GM18909 (cell line): Measurements from ENCODE around the gene ARSA.
"Not testable (repeated sequence)": the region's sequence is repeated elsewhere in the genome, so short reads cannot be mapped to it uniquely, and the experiment has no call there.

Experiments used
- ATAC-seq: cut with Tn5 transposase; IDR thresholded peaks from one replicate; pipeline ENCODE4 v1.9.1; 2021; ENCODE audit warnings: mild to moderate bottlenecking; ENCODE audit not compliant: unreplicated experiment, poor library complexity

Gene ARSA

DNA sequence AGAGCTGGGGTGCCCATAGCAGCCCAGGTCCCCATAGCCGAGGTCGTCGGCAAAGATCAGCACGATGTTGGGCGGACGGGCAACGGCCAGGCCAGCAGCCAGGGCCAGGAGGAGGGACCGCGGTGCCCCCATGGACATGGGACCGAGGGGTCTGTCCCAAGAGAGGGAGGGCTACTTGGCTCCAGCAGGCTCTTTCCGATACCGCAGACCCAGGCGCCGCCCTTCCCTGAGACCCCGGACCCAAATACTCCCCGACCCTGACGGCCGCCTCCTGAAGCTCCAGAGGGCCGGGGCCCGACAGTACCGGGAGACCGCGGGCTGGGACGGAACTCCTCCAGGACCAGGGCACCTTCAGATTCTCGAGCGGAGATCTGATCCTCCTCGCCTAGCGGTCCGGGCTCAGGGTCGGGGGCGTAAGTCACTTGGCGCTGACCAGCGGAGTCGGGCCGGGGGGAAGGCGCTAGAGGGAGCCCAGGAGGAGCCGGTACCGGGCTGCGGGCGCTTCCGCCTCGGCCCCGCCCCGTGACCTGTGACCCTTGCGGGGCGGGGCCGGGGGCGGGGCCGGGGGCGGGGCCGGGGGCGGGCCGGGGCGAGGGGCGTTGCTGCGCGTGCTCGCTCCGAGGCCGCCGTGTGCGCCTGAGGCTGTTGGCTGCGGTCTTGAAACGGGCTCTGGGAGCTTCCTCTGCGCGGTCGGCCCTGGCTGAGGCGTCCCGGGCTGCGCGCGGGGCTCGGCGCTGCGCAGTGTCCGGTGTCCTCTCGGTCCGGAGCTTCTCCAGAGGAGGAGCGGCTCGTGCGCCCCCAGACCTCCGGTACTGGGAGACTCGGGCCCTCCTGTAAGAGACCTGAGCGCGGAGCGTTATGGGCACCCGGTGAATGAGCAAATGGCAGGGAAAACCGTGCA is at the start of gene ARSA:
Gene ARSA, minus strand, starts transcription at position 511 of the 901 bp plus-strand sequence. Its CDS starts 373 bp downstream, at position 138.
- ATAC-seq: peak; percentile 60

DNA sequence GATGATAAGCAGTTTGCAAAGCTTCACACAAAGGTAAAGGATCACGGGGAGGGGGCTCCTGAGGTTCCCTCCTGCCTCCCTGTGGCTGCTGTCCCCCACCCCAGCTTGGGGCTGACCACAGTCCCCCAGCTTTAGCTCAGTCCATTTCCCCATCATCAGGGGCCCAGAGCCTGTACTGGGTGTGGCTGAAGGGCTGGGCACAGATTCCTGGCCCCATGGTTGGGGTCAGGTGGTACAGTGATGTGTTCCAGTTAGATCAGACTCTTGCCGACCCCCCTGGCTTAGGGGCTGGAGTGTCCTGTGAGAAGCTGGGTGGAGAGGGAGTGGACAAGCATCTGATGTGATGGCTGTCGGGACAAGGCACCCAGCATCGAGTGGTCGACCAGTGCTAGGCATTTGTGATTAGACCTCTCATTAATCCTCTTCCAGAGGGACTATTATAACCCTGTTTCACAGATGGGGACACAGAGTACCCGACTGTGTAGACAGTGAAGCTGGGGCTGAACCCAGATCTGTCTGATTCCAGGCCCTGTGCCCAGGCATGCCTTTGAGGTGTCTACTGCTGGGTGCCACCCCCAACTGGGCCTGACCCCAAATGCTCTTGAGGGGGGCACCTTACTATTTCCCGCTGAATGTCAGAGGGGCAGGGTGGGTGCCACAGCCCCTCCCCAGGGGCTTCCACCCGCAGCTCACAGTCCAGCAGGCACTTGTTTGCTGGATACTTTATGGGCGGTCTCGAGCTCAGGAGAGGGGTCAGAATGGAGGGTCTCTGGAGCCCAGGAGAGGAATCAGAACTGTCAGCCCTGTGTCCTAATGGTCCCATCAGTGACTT is 48.9 kb upstream of the ARSA start:
- ATAC-seq: no peak

DNA sequence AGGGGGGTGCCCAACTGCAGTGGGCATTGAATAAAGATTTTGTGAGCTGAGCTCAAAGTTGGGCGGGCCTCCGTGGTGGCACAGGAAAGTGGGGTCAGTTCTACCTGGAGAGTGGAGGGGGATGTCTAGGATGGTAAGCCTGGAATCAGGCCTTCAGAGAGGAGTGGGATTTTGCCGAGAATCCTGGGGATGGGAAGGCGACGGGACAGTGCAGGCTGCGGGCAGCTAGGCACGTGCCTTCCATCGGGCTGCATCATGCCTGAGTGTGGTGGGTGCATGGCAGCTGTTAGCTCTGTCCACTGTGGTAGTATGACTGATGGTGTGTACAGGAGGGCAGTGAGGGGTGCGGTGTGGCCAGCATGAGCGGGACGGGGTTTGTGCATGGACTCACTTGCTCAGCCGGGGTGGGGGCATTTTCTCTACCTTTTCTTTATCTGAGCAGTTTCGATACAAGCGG is 48.3 kb upstream of the ARSA start:
- no peak for ATAC-seq

DNA sequence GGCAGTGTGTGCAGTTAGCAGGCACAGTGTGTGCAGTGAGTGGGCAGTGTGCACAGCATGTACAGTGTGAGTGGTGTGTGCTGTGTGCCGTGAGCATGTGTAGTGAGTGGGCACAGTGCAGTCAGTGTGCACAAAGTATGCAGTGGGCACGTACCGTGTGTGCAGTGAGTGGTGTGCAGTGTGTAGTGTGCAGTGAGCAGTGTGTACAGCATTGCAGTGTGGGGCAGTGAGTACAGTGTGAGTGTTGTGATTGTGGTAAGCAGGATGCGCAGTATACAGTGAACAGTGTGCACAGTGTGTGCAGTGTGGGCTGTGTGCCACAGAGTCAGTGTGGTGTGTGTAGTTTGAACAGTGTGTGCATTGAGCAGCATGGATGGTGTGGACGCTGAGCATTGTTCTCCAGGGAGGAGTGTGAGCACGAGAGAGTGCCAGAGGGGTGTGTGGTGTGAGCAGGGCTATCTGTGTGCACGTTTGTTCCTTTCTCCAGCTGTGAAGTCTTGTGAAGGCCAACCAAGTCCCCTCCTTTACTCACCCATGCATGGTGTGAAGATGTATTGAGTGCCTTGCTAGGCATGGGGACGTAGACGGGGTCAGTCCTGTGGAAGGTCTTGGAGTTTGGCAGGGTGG is 47.7 kb upstream of the ARSA start:
- no peak for ATAC-seq

DNA sequence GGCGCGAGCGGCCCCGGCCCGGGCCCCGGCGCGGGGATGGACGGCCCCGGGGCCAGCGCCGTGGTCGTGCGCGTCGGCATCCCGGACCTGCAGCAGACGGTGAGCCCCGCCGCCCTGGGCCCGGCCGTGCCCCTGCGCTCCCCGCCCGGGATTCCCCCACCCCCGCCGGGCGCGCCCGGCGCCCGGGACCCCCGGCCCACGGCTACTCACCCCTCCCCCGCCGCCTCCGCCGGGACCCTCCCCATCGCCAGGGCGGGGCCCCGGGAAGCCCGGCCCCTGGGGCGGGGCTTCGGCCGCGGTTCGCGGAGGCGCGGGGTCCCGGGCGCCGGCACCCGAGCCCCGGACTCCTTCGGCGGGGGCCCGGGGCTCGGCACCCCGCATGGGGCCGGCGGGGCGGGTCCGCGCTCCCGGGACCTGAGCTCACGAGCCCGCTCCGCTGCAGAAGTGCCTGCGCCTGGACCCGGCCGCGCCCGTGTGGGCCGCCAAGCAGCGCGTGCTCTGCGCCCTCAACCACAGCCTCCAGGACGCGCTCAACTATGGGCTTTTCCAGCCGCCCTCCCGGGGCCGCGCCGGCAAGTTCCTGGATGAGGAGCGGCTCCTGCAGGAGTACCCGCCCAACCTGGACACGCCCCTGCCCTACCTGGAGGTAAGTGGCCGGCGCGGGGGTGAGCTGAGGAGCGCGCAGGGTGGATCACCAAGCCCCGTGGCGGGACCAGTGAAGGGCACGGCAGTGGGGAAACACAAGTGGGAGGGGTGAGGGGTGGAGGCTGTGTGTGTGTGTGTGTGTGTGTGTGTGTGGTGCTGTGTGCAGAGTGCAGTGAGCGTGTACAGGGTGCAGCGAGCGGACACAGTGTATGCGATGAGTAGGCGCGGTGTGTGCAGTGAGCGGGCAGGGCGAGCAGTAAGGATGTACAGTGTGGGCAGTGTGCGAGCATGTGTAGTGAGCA is 46.9 kb upstream of the ARSA start:
- ATAC-seq: no peak

DNA sequence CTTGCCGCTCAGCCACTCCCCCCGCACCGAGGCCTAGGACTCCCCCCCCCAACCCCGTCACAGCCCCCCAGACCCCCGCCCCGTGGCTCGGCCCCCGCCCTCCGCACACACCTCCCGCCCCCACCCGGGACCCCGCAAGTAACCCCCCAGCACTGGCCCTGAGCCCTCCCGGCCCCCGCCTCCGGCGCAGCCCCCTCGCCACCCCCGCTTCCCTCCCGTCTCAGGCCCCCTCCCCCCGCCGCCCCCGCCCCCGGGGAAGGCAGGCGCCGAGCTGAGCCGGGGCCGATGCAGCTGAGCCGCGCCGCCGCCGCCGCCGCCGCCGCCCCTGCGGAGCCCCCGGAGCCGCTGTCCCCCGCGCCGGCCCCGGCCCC is 46.2 kb upstream of the ARSA start:
- ATAC-seq: no peak

DNA sequence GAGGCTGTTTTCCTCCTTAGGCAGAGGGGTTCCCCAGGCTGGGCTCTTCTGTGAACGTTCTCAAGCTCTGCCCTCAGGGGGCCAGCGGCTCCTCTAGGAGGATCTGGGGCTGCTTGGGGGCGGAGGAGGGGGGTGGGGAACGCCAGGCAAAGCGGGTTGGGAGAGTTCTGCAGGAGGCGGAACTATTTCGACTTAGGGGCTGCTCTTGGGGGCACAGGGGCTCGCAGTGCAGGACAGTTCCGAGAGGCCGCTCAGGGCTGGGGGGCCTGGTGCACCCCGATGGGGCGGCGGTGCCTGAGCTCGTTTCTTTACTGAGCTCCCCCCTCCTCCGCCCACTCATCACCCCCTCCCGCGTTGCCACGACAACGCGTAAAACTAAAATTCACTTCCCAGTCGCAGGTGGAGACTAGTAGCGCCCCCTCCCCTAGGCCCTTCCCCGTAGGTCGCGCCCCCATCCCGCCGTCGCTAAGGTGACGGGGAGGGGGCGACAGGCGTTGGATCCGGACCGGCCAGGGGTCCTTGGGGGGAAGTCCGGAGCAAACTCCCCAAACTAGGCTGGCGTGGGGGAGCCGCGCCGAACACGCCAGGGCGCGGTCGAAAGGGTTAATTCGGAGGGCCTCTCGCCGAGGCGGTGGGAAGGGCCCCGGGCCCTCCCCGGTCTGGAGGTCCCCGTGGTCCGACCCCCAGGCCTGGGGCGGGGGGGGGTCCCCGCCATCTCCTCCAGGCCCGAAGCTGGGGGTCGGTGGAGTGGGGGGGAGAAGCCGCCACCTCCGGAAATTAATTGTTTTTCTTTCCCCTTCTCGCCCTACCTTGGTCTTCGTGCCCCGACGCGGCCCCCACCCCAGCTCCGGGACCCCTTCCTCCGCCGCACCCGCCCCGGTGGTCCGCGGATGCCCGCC is 45.5 kb upstream of the ARSA start:
- no peak for ATAC-seq

DNA sequence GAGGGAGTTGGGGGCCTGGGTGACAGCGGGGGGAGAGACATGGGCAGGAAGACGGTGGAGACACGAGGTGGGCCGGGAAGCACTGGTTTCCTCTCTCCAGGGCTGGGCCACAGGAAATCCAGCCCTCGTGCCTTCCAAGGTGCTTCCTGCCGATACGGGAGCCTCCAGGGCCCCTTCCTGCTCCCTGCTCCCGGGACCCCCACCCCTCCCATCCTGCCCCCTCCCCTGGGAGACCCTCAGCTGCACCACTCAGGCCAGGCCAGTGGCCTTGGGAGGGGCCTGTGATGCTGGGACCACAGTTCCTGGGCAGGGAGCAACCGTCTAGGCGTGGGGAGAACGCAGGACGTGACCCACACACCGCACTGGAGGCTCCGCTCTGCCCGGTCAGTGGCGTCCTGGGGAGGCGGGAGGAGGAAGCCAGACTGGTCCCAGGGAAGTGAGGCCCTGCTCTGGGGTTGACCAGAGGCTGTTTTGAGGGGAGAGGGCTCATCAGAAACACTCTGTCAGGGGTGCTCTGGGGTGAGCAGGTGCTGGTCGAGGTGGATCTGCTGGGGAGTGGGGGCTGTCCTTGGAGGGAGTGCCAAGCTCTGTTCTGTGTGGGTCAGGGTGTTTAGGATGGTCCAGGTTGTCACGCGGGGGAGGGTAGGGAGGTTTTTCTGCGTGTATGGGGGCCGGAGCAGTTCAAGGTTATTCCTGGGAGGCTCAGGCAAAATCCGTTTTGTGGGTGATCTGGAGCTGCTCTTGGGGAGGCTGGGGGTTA is 44.7 kb upstream of the ARSA start, which contains the start of gene SHANK3:
Gene SHANK3, plus strand, starts transcription at position 353 of the 760 bp plus-strand sequence.
- ATAC-seq: no peak

DNA sequence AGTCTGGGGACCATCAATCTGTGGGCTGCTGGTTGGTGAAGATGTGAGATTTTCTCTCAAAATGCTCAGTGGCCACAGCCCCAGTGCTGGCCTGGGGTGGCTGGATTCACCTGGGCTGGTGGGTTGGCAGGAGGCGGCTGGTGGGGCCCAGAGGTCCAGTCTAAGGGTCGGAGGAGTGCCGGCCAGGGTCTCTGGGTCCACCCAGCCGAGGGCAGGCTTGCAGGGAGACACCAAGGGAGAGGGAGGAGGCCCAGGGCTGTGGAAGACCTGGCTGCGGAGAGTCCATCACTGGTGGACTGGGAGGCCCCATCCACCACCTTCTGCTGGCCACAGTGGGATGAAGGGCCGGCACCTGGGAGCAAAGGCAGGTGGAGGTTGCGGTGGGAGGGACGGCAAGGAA is 44.1 kb upstream of the ARSA start:
- no peak for ATAC-seq

DNA sequence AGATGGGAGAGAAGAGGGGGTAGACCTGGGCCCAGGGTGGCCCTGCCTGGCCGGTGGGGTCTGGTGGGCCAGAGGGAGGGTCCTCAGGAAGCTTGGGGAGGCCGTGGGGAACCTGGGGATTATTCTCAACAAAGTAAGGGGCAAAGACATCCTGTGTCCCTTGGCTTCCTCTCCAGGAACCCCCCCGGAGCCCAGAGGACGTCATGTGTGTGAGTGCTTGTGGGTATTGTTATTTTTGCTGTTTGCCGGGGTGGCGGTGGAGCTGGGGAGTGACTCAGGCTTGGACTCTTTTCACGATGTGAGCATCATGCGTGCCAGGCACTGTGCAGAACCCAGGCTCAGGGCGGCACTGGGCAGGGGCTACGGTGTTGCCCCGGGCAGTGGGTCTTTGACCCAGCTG is 43.7 kb upstream of the ARSA start:
- ATAC-seq: no peak

DNA sequence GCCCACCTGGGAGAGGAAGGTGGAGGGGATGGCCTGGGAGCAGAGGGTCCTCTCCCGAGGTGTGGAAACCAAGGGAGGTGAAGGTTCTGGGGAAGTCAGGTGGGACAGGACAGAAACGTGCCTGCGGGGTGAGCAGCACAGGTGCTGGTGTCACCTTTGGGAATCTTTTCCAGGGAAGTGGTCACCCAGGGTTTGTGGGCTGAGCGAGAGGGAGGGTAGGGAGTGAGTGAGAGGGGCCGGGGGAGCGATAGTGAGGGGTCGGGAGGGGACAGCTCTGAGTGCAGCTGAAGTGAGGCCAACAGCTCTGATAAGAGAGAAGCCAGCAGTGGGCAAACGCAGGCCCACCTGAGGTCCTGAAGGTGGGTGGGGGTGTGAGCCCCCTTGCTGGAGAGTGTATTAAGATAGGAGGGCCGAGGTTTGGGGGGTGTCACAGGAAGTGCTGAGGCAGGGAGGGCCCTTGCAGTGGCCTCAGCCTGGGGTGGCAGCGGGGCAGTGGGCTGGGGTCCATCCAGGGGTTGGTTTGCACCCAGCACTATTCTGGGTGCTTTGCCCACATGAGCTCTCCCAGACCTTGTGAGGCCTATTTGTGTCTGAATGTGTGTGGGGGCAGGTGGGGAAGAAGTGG is 43.1 kb upstream of the ARSA start:
- ATAC-seq: no peak

DNA sequence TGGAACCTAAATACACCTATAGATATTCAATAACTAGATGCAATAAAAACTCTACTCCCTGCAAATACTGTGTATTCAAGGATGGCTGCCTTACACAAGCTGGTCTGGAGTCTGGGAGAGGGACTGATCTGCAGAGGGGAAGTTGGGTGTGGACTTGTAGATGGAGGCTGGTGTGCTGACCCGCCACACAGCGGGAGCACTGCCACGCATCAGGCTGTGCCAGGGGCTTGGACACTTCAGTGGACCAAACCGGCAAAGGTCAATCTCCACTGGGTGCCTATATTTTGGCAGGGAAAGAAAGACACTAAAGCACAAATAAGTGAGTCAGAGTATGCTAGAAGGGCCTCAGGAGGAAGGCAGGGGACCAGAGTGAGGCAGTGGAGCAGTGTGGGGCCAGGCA is 42.6 kb upstream of the ARSA start:
- ATAC-seq: no peak

DNA sequence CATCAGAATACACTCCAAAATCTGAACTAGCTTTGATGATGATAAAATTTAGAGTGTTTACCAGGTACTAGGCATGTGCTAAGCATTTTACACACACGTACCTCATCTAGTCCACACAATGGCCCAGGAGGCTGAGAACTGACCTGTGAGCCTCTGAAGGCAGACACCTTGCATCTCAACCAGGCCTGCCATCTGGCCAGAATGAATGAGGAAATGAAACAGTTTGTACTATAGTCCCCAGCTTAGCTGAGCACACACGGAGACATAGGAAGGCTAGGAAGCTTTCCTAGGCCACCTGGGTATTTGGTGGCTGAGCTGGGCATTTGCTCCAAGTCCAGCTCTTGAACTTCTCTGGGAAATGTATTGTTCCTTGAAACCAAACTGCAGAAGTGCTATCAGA is 37.8 kb upstream of the ARSA start:
- no peak for ATAC-seq

DNA sequence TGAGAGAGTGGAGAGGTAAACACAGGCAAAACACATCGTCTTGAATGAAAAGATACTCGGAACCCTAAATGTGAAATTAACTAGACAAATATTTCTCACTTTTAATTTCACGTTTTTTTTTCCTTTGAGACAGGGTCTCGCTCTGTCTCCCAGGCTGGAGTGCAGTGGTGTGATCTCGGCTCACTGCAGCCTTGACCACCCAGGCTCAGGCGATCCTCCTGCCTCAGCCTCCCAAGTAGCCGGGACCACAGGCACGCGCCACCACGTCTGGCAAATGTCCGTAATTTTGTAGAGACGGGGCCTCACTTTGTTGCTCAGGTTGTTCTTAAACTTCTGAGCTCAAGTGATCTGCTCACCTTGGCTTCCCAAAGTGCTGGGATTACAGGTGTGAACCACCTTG is 37.3 kb upstream of the ARSA start:
- ATAC-seq: no peak

DNA sequence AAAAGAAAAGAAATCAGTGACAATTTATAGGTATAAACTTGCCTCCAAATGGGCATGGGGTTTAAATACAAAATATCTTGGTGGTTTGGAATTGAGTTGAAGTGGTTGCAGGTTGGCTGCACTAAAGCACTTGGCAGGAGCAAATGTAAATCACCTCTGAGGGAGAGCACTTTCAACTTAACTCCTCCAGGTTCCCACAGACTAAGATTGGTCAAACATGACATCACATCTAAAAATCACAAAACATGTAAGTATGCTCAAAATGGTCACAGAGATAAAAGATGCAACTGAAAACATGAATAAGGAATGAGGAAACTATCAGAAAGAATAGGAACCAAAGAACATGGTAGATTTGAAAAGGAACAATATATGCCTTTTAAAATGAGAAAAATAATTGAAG is 32.4 kb upstream of the ARSA start:
- no peak for ATAC-seq

DNA sequence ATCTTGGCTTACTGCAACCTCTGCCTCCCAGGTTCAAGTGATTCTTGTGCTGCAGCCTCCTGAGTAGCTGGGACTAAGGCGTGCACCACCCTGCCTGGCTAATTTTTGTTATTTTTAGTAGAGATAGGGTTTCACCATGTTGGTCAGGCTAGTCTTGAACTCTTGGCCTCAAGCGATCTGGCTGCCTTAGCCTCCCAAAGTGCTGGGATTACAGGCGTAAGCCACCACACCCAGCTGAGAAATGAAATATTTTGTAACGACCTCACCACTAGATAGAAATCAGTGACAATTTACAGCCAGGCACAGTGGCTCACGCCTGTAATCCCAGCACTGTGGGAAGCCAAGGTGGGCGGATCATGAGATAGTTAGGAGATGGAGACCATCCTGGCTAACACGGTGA is 31.8 kb upstream of the ARSA start:
- not testable (repeated sequence) for ATAC-seq

DNA sequence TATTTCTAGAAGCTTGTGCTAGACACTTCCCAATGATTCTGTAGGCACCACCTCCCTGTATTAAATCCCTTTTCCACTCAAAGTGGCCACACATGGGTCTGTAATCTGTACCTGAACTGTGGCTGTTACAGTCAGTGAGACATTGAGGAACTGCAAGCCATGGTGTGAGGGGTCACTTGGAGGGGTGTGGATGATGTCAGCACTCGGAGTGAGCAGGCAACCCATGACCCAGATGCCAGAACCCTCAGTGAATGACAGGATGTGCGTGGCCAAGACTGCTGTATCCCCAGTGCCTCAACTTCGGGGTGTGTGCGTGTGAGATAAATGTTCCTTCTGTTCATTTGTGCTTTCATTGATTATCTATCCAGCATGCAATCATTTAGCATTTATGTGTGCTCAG is 30.0 kb upstream of the ARSA start:
- no peak for ATAC-seq
